Lower leg skin (tissue), 3 donors: ENCODE measurements around the gene ADORA2B.

Experiments
- CTCF ChIP-seq, 3 donors: fragments of 450-650 bp; IDR thresholded peaks; one replicate each; pipeline ENCODE4 v1.5.1; 2016; ENCODE audit warnings: antibody characterized with exemption in 3 of 3, mild to moderate bottlenecking in 3 of 3, moderate library complexity in 2 of 3
- POLR2A ChIP-seq, 2 donors: fragments of 450-650 bp; IDR thresholded peaks; one replicate each; pipeline ENCODE4 v1.6.1; 2016 to 2017; ENCODE audit warnings: antibody characterized with exemption in 2 of 2, mild to moderate bottlenecking in 1 of 2, moderate library complexity in 1 of 2

- TF ChIP-seq CTCF (IDR thresholded peaks at IDR 0.05) = no peak
- TF ChIP-seq POLR2A (IDR thresholded peaks at IDR 0.05) = no peak
Observed at GRCh38 chr17:15946611-15947120, 1.7 kb downstream of the ADORA2B start.
